GM19452 (cell line): Measurements from ENCODE around the gene RAP1A.

Experiments
- ATAC-seq: cut with Tn5 transposase; IDR thresholded peaks from one replicate; pipeline ENCODE4 v1.9.1; 2021; ENCODE audit not compliant: unreplicated experiment

The RAP1A gene

GRCh38 chr1:111751906-111752575 is 132.5 kb downstream of the RAP1A start:
- no peak for ATAC-seq

DNA sequence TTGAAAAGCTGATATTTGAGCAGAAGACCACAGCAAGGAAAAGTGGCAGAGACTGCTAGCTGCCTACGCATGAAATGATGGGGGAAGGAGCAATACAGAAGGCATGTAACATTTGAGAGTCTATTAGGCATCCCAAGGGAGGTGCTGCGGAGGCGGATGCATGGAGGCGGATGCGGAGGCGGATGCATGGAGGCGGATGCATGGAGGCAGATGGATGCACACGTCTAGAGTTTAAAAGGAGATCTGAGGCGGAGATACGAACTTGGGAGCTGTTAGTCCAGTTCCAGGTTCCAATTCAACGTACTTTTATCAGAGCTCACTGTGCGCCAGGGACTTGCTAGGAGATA is 135.4 kb downstream of the RAP1A start:
- no peak for ATAC-seq

DNA sequence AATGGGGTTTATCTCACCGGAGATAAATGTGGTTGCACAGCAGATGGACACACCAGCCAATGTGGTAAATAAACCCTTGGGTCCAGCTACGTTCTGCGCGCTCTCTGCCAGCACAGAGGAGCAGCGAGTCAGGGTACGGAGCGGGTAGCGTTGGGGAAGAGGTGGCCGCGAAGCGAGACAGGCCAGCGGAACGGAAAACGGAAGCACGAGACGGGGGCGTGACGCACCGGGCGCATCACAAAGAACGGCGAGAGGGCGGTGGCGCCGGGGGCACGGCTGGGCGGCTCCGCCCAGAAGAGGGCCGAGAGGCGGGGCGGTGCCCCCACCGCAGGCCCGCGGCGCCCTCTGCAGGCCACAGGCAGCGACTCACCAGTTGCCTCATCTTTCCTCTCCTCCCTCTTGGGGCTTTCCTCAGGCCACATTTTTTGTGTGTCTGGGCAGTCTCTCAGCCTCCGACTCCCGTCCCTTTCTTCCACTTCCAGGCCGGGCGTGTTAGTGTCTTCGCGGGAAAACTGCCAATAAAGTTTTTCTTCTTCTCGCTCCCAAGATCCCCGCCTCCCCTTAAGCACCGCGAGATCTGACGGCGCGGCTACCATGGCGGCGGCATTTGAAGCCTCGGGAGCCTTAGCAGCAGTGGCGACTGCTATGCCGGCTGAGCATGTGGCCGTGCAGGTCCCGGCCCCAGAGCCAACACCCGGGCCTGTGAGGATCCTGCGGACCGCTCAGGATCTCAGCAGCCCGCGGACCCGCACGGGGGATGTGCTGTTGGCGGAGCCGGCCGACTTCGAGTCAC is 135.9 kb downstream of the RAP1A start, which contains the start of gene DDX20:
Gene DDX20, plus strand, starts transcription at position 571 of the 793 bp plus-strand sequence. Its CDS starts 24 bp downstream, at position 595.
- ATAC-seq: peak; percentile 87

- ATAC-seq: no peak
Measured at GRCh38 chr1:111756124-111756513, 136.5 kb downstream of the RAP1A start.

DNA sequence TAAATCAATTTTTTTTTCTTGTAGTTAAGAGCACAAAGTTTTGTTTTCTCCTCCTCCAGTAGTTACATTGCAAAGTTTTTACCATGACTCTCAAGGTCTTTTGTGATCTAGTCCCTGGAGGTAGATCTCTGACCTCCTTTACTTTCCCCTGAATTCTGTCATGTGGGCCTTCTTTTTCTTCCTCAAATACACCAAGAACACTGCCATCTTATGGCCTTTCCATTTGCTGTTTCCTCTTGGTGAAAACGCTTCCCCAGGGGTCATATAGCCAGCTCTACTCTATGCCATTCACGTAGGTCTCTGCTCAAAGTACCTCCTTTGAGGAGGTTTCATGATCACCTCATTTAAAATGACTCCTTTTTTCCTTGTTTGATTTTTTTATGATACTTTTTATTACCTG is 138.8 kb downstream of the RAP1A start:
- ATAC-seq: no peak

DNA sequence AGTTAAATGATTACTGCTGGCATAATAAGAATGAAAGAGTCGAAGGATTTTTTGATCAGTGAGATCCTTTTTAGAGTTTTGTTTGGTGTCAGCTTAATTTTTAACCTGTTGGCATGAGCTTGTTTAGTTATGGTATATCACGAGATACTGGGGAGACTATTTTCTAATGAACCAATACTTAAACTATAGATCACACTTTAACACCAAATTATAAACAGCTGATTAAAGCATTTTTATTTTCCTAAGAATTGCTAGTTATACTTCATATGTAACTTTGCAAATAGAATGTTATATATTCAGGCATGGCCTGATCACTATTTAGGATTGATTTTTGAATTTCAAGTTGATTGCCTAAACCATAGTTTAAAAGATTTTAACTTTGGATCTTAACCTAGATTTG is 142.1 kb downstream of the RAP1A start:
- no peak for ATAC-seq

DNA sequence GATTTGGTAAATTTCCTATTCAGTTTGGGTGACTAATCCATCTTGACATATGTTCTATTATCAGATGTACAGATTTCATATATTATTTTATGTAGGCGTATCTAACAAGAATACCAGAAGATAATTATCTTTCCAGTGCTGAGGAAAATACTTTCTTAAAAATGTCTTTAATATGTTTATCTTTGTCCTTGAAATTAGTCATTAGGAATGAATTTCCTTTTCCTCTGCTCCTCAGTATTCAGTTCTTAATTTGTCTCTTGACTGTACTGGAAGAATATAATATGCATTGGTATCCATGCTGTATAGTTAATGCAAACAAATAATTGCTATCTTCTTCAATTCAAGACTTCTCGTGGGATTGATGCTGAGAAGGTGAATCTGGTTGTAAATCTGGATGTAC is 142.7 kb downstream of the RAP1A start:
- no peak for ATAC-seq
